Endothelial cell (in vitro differentiated cells): ENCODE data around the gene GP1BB. TPM values are rescaled to one million over a fixed set of nuclear protein-coding genes. Genes with fewer than 3 reads are reported as not detected.

ENCODE experiments used
- DNase-seq: peaks from one replicate; pipeline ENCODE4 v3.0.0; 2021; ENCODE audit warnings: low spot score
- H3K27ac Mint-ChIP-seq: one replicate; pipeline ENCODE4 v1.8.0; 2021; ENCODE audit warnings: mixed read lengths, inconsistent platforms; ENCODE audit not compliant: unreplicated experiment
- H3K27me3 Mint-ChIP-seq: one replicate; pipeline ENCODE4 v1.8.0; 2021; ENCODE audit warnings: mild to moderate bottlenecking, moderate library complexity, mixed read lengths, inconsistent platforms; ENCODE audit not compliant: unreplicated experiment
- H3K36me3 Mint-ChIP-seq: one replicate; pipeline ENCODE4 v1.8.0; 2021; ENCODE audit warnings: mild to moderate bottlenecking, low read depth, mixed read lengths, inconsistent platforms; ENCODE audit not compliant: unreplicated experiment
- H3K4me1 Mint-ChIP-seq: one replicate; pipeline ENCODE4 v1.8.0; 2021; ENCODE audit warnings: mild to moderate bottlenecking, mixed read lengths, inconsistent platforms; ENCODE audit not compliant: unreplicated experiment
- H3K4me3 Mint-ChIP-seq: one replicate; pipeline ENCODE4 v1.8.0; 2021; ENCODE audit warnings: mild to moderate bottlenecking, mixed read lengths, inconsistent platforms; ENCODE audit not compliant: unreplicated experiment
- H3K9me3 Mint-ChIP-seq: one replicate; pipeline ENCODE4 v1.8.0; 2021; ENCODE audit warnings: mixed read lengths, inconsistent platforms; ENCODE audit not compliant: unreplicated experiment
- CTCF ChIP-seq: fragments of 200-600 bp; sonication (generic); IDR thresholded peaks from one replicate; pipeline ENCODE4 v1.5.0; 2021; ENCODE audit warnings: antibody characterized with exemption; ENCODE audit not compliant: unreplicated experiment
- total RNA-seq: library from RNA; stranded (reverse); fragmentation: NEBNext Ultra II Directional; extraction: Animal tissue kit (Norgen Biotek cat#: 25700); gene quantifications from one replicate; pipeline ENCODE4 v1.2.1, GENCODE V29; 2021; ENCODE audit not compliant: unreplicated experiment

Gene GP1BB
- total RNA-seq, 1 donor from 2014 or later = not detected

- TF ChIP-seq CTCF = no peak
- DNase-seq = no peak
- Mint-ChIP-seq H3K27me3 (peaks cover 16% of the 10 kb centered on the region), H3K4me1 (peaks cover 12% of the 10 kb centered on the region), H3K27ac (no peak overlapping the region), H3K9me3 (no peaks in the 10 kb centered on the region), H3K4me3 (no peak overlapping the region), H3K36me3 (peaks cover 3% of the 10 kb centered on the region)
Measured at GRCh38 chr22:19751497-19752245, 28.3 kb downstream of the GP1BB start.

- Mint-ChIP-seq H3K4me1 (peaks cover 15% of the 10 kb centered on the region), H3K9me3 (no peaks in the 10 kb centered on the region), H3K36me3 (peaks cover 3% of the 10 kb centered on the region), H3K27ac (no peak overlapping the region), H3K4me3 (no peak overlapping the region), H3K27me3 (peaks cover 25% of the 10 kb centered on the region)
- no peak for DNase-seq
- no peak for TF ChIP-seq CTCF
Measured at GRCh38 chr22:19753090-19753842, 29.9 kb downstream of the GP1BB start.

- no peak for TF ChIP-seq CTCF
Measured at GRCh38 chr22:19753996-19754700, 30.8 kb downstream of the GP1BB start.

GRCh38 chr22:19754701-19755144, 31.4 kb downstream of the GP1BB start:
- H3K27ac Mint-ChIP-seq = no peak overlapping the region
- no peak for TF ChIP-seq CTCF
- no peaks in the 10 kb centered on the region for H3K9me3 Mint-ChIP-seq
- H3K27me3 Mint-ChIP-seq = peaks cover 20% of the 10 kb centered on the region
- H3K36me3 Mint-ChIP-seq = no peaks in the 10 kb centered on the region
- no peak for DNase-seq
- peaks cover 14% of the 10 kb centered on the region for H3K4me1 Mint-ChIP-seq
- no peak overlapping the region for H3K4me3 Mint-ChIP-seq

More at GRCh38 chr22:19753996-19754700, 30.8 kb downstream of the GP1BB start:
- Mint-ChIP-seq H3K4me1 (peaks cover 10% of the 10 kb centered on the region), H3K4me3 (no peak overlapping the region), H3K9me3 (no peaks in the 10 kb centered on the region), H3K27me3 (peaks cover 19% of the 10 kb centered on the region), H3K36me3 (no peaks in the 10 kb centered on the region), H3K27ac (no peak overlapping the region)
- DNase-seq = no peak
